ENCODE data around the gene FAM167B. TPM values are rescaled to one million over a fixed set of nuclear protein-coding genes. Genes with fewer than 3 reads are reported as not detected.
A peak's percentile ranks its signal among the peaks of the same experiment; 100 is the strongest.
"Not testable (repeated sequence)": the region's sequence is repeated elsewhere in the genome, so short reads cannot be mapped to it uniquely, and the experiment has no call there.

Gene FAM167B
- total and polyA plus RNA-seq, 10 donors: 0.54 to 2.7 (median 1.4) TPM; not detected in 1

DNA sequence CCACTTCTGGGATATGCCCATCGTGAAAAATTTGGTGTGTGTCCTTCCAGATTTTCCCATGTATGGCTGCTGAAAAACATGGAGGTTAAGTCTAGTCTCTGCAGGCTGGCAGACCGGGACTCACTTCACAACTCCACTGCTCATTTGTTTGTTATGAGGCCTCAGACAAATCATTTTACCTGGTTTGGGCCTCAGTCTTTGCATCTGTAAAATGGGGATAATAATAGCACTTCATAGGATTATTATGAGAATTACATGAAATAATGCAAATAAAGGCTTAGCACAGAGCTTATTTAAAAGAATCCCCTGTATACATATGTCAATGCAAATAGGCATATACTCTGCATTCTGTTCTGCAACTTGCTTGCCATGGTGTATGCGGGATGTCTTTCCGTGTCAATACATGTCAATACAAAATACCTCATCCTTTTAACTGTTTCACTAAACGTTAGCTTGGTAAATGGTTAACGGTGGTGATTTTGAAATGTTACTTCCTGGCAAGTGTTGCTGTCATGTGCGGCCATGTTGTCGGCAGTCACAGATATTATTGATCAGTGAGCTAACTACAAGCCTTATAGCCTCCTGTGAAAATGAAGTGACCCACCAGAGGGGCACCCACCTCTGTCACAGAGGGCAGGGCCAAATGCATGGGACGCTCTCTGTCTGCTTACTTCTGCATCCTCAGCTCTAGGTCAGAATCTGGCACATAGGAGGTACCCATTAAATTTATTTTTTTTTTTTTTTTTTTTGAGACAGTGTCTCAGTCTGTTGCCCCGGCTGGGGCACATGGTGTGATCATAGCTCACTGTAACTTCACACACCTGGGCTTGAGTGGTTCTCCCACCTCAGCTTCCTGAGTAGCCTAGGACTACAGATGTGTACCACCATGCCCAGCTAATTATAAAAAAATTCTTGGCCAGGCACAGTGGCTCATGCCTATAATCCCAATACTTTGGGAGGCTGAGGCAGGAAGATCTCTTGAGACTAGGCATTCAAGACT lies 8.3 kb downstream of the FAM167B start:
- DNase-seq: no peak
- Histone ChIP-seq H3K9me3 (no peaks in the 10 kb centered on the region), H3K27me3 (replicated peaks in 1 of 7) (no peaks in the 10 kb centered on the region), H3K27ac (peak overlapping the region in 5 of 8 donors; percentile 47 to 96 (median 90)), H3K4me1 (peaks cover 15 to 100% (median 69%) of the 10 kb centered on the region in 6 donors), H3K4me3 (peak overlapping the region in 4 of 8 donors; percentile 36 to 71 (median 42)), H3K36me3 (no peaks in the 10 kb centered on the region)
- TF ChIP-seq, protein P1, sequence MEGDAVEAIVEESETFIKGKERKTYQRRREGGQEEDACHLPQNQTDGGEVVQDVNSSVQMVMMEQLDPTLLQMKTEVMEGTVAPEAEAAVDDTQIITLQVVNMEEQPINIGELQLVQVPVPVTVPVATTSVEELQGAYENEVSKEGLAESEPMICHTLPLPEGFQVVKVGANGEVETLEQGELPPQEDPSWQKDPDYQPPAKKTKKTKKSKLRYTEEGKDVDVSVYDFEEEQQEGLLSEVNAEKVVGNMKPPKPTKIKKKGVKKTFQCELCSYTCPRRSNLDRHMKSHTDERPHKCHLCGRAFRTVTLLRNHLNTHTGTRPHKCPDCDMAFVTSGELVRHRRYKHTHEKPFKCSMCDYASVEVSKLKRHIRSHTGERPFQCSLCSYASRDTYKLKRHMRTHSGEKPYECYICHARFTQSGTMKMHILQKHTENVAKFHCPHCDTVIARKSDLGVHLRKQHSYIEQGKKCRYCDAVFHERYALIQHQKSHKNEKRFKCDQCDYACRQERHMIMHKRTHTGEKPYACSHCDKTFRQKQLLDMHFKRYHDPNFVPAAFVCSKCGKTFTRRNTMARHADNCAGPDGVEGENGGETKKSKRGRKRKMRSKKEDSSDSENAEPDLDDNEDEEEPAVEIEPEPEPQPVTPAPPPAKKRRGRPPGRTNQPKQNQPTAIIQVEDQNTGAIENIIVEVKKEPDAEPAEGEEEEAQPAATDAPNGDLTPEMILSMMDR (IDR thresholded peaks at IDR 0.05 in 8 of 11, conservative IDR thresholded peaks at IDR 0.05 in 3 of 11): no peak
- TF ChIP-seq POLR2AphosphoS5 (IDR thresholded peaks at IDR 0.05) (no peak), POLR2A (IDR thresholded peaks at IDR 0.05) (no peak)
- WGBS, 5 donors: 51 to 69% (median 61%) methylated on average over 10 of the region's 10 CpGs
- intact Hi-C loops (cut with DNase I; ENCODE audit: low total_unique reads): no loop called here

DNA sequence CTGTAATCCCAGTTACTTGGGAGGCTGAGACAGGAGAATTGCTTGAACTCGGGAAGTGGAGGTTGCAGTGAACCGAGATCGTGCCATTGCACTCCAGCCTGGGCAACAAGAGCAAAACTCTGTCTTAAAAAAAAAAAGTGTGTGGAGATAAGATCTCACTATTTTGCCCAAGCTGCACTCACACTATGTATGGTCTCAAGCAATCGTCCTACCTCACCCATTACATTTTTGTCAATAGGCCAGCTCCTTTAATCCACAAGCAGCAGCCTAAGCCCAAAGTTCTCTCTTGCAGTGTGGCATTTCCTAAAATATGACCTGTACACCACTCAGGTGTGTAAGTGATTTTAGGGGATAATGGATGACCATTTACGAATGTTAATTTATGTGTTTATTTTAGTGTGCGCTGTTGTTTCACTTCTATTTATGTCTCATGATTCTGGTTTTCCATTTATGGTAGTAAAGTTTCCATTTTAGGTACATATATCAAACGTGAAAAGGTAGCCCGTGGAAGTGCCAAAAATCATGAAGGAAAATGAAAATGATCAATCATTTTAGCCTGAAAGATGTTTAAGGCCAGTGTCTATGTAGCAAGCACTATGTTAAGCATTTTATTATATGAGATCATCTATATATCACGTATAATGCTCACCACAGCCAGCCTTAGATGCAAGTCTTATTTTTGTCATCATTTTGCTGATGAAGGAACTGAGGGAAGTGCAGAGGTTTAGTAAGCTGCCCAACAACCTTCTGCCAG lies 9.6 kb downstream of the FAM167B start:
- no peaks in the 10 kb centered on the region for H3K36me3 ChIP-seq
- peak overlapping the region in 4 of 8 donors; percentile 89 to 96 (median 92) for H3K27ac ChIP-seq
- DNase-seq: no peak
- TF ChIP-seq POLR2AphosphoS5 (IDR thresholded peaks at IDR 0.05) (no peak), POLR2A (IDR thresholded peaks at IDR 0.05) (no peak)
- TF ChIP-seq, protein P1 (IDR thresholded peaks at IDR 0.05 in 8 of 11, conservative IDR thresholded peaks at IDR 0.05 in 3 of 11): no peak
- 64 to 75% (median 69%) methylated on average over 9 of the region's 9 CpGs for WGBS, 5 donors
- intact Hi-C loops (cut with DNase I; ENCODE audit: low total_unique reads): no loop called here
- H3K4me1 ChIP-seq: peaks cover 11 to 93% (median 56%) of the 10 kb centered on the region in 6 donors
- peak overlapping the region in 3 of 8 donors; percentile 10 to 71 (median 41) for H3K4me3 ChIP-seq
- no peaks in the 10 kb centered on the region for H3K9me3 ChIP-seq
- no peaks in the 10 kb centered on the region for H3K27me3 ChIP-seq (replicated peaks in 1 of 7)

DNA sequence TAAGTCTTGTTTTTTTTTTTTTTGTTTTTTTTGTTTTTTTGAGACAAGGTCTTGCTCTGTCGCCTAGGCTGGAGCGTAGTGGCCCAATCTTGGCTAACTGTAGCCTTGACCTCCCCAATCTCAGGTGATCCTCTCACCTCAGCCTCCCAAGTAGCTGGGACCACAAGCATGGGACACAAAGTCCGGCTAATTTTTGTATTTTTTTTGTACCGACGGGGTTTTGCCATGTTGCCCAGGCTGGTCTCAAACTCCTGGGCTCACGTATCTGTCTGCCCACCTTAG lies 10.1 kb downstream of the FAM167B start:
- 82 to 93% (median 88%) methylated on average over 6 of the region's 6 CpGs for WGBS, 5 donors
- H3K9me3 ChIP-seq: no peaks in the 10 kb centered on the region

DNA sequence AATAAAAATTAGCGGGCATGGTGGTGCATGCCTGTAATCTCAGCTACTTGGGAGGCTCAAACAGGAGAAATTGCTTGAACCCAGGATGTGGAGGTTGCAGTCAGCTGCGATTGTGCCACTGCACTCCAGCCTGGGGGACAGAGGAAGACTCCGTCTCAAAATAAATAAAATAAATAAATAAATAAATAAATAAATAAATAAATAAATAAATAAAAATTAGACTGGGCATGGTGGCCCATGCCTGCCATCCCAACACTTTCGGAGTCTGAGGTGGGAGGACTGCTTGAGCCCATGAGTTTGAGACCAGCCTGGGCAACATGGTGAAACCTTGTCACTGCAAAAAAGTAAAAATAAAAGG lies 16.2 kb downstream of the FAM167B start:
- Histone ChIP-seq H3K27ac (peak overlapping the region in 2 of 8 donors; percentile 49 to 73), H3K4me1 (peaks cover 5 to 77% (median 41%) of the 10 kb centered on the region in 6 donors)
- H3K9me3 ChIP-seq; H3K36me3 ChIP-seq; H3K4me3 ChIP-seq; H3K27me3 ChIP-seq (replicated peaks in 1 of 7); DNase-seq; intact Hi-C loops (cut with DNase I; ENCODE audit: low total_unique reads): not testable (repeated sequence)
- WGBS, 5 donors: 93 to 95% (median 94%) methylated on average over 4 of the region's 4 CpGs

More for the DNA sequence above, 10.1 kb downstream of the FAM167B start:
- TF ChIP-seq, protein P1 (IDR thresholded peaks at IDR 0.05 in 8 of 11, conservative IDR thresholded peaks at IDR 0.05 in 3 of 11): no peak
- TF ChIP-seq POLR2AphosphoS5 (IDR thresholded peaks at IDR 0.05) (no peak), POLR2A (IDR thresholded peaks at IDR 0.05) (no peak)
- Histone ChIP-seq H3K36me3 (no peaks in the 10 kb centered on the region), H3K27me3 (replicated peaks in 1 of 7) (no peaks in the 10 kb centered on the region), H3K4me1 (peaks cover 8 to 87% (median 51%) of the 10 kb centered on the region in 6 donors), H3K4me3 (peak overlapping the region in 1 of 8 donors; percentile 71), H3K27ac (peak overlapping the region in 4 of 8 donors; percentile 89 to 96 (median 92))
- no peak for DNase-seq
- intact Hi-C loops (cut with DNase I; ENCODE audit: low total_unique reads): no loop called here
